B cell (primary cell): ENCODE measurements around the gene UNCX. TPM values are rescaled to one million over a fixed set of nuclear protein-coding genes. Genes with fewer than 3 reads are reported as not detected.

ENCODE experiments used
- ATAC-seq: fragments of 200-7000 bp; cut with Tn5 transposase; one replicate; pipeline ENCODE4 v1.10.0; 2021; ENCODE audit warnings: low read depth, mild to moderate bottlenecking, moderate number of reproducible peaks, moderate library complexity
- CTCF ChIA-PET: fragments of 350-600 bp; sonication (Branson Sonifier 250); formaldehyde crosslinking; loops from one replicate; lab custom pipeline; 2021; ENCODE audit warnings: antibody characterized with exemption, inconsistent platforms; lab: Charles Lee
- POLR2A ChIA-PET: fragments of 350-600 bp; sonication (Branson Sonifier 250); formaldehyde crosslinking; loops from one replicate; lab custom pipeline; 2021; ENCODE audit warnings: antibody characterized with exemption; lab: Charles Lee
- DNase-seq: peaks from one replicate; pipeline ENCODE4 v3.0.0; 2013
- H2AFZ ChIP-seq: 2 replicates; pipeline ENCODE4 v1.6.1; 2012; ENCODE audit warnings: mild to moderate bottlenecking, low read depth, low read length; ENCODE audit not compliant: insufficient read depth, poor library complexity, severe bottlenecking
- H3K27ac ChIP-seq, 2 donors: 1 replicate in 1 of 2; 2 replicates in 1 of 2; pipeline ENCODE4 v1.5.1; 2012 to 2013; ENCODE audit warnings: low read length in 2 of 2, mild to moderate bottlenecking in 2 of 2, moderate library complexity in 1 of 2
- H3K27me3 ChIP-seq, 4 experiments: fragments of 200-600 bp in 1 of 4; sonication (generic) in 1 of 4; replicated peaks in 1 of 4; 1 replicate in 2 of 4; 2 replicates in 2 of 4; pipeline versions ENCODE4 v1.6.1 to v1.7.0; 2013 to 2016; ENCODE audit warnings: low read length in 3 of 4, mild to moderate bottlenecking in 2 of 4, mixed read lengths in 1 of 4, moderate library complexity in 1 of 4; ENCODE audit not compliant: insufficient read depth in 4 of 4, control insufficient read depth in 3 of 4; ENCODE audit errors: control extremely low read depth in 1 of 4
- H3K36me3 ChIP-seq, 2 experiments: replicated peaks in 1 of 2; 1 replicate in 1 of 2; 2 replicates in 1 of 2; pipeline versions ENCODE4 v1.6.1 to v1.7.1; 2013; ENCODE audit warnings: low read length in 1 of 2; ENCODE audit not compliant: insufficient read depth in 2 of 2, control insufficient read depth in 1 of 2; ENCODE audit errors: control extremely low read depth in 1 of 2, extremely low read depth in 1 of 2
- H3K4me1 ChIP-seq, 2 donors: fragments of 200-600 bp in 1 of 2; sonication (generic) in 1 of 2; 1 replicate in 1 of 2; 2 replicates in 1 of 2; pipeline versions ENCODE4 v1.5.1 to v1.6.1; 2013 to 2017; ENCODE audit warnings: low read length in 2 of 2; ENCODE audit not compliant: control insufficient read depth in 2 of 2, insufficient read depth in 2 of 2
- H3K4me2 ChIP-seq: replicated peaks from 2 replicates; pipeline ENCODE3; 2012; ENCODE audit warnings: mild to moderate bottlenecking, low read depth, low read length; ENCODE audit not compliant: poor library complexity, severe bottlenecking
- H3K4me3 ChIP-seq, 5 experiments: fragments of 200-600 bp in 1 of 5; sonication (generic) in 1 of 5; 1 replicate in 3 of 5; 2 replicates in 2 of 5; pipeline versions ENCODE4 v1.5.1 to v1.7.0; 2011 to 2016; ENCODE audit warnings: low read length in 4 of 5, mild to moderate bottlenecking in 4 of 5, low read depth in 2 of 5, control low read depth in 1 of 5, moderate library complexity in 1 of 5; ENCODE audit not compliant: insufficient read depth in 1 of 5; ENCODE audit errors: control extremely low read depth in 1 of 5, extremely low read depth in 1 of 5
- H3K79me2 ChIP-seq: fragments of 200-600 bp; sonication (generic); one replicate; pipeline ENCODE4 v1.6.0; 2016; ENCODE audit warnings: low read length; ENCODE audit not compliant: control insufficient read depth, insufficient read depth
- H3K9ac ChIP-seq: fragments of 200-600 bp; sonication (generic); 2 replicates; pipeline ENCODE4 v1.6.1; 2017; ENCODE audit warnings: mild to moderate bottlenecking, low read length, moderate library complexity
- H3K9me3 ChIP-seq, 3 donors: one replicate each; pipeline versions ENCODE4 v1.6.1 to v1.7.1; 2013; ENCODE audit warnings: low read length in 2 of 3; ENCODE audit not compliant: control insufficient read depth in 2 of 3, insufficient read depth in 1 of 3; ENCODE audit errors: control extremely low read depth in 1 of 3
- H4K20me1 ChIP-seq: 2 replicates; pipeline ENCODE4 v1.6.0; 2012; ENCODE audit warnings: mild to moderate bottlenecking, low read length; ENCODE audit not compliant: insufficient read depth, control insufficient read depth, poor library complexity, severe bottlenecking
- H3K27ac Mint-ChIP-seq: one replicate; pipeline ENCODE4 v1.8.0; 2021; ENCODE audit warnings: mixed read lengths
- H3K27me3 Mint-ChIP-seq: one replicate; pipeline ENCODE4 v1.8.0; 2021; ENCODE audit warnings: mixed read lengths
- H3K4me1 Mint-ChIP-seq: one replicate; pipeline ENCODE4 v1.8.0; 2021; ENCODE audit warnings: mixed read lengths
- H3K4me3 Mint-ChIP-seq: one replicate; pipeline ENCODE4 v1.8.0; 2021; ENCODE audit warnings: mixed read lengths
- H3K9me3 Mint-ChIP-seq: one replicate; pipeline ENCODE4 v1.8.0; 2022; ENCODE audit warnings: mixed read lengths; ENCODE audit not compliant: insufficient read depth
- CTCF ChIP-seq: fragments of 200-600 bp; IDR thresholded peaks from one replicate; pipeline ENCODE4 v1.8.0; 2022; ENCODE audit warnings: antibody characterized with exemption, mild to moderate bottlenecking
- EZH2 ChIP-seq: IDR thresholded peaks from 2 replicates; pipeline ENCODE4 v1.6.1; 2012; ENCODE audit warnings: borderline replicate concordance, low read depth, mild to moderate bottlenecking, moderate library complexity, low read length; ENCODE audit not compliant: insufficient read depth, poor library complexity, severe bottlenecking
- WGBS: methylation state at CpG from one replicate; pipeline ENCODE4 v1.1.5; 2013; ENCODE audit warnings: missing lambda C conversion rate; ENCODE audit not compliant: insufficient coverage; 5-methylcytosine and 5-hydroxymethylcytosine counted together
- intact Hi-C: fragments of 100-400 bp; cut with micrococcal nuclease; formaldehyde crosslinking; loops from one replicate; pipeline ENCODE4 v1.10.0; 2022
- polyA plus RNA-seq: library from polyadenylated mRNA; depleted of rRNA; stranded (reverse); fragments of >200 nt; gene quantifications from 2 replicates; pipeline ENCODE4 v1.2.3, GENCODE V29; 2012
- total RNA-seq, 2 donors: library from RNA; stranded (reverse); fragments of 120-200 nt in 1 of 2; gene quantifications; 1 replicate in 1 of 2; 2 replicates in 1 of 2; pipeline versions ENCODE4 v1.2.3 to v1.2.4, GENCODE V29; 2013 to 2022

Gene UNCX
- total and polyA plus RNA-seq, 2 donors (not counting 1 experiment from before 2014, with no cell fraction given), result not detected

GRCh38 chr7:1232103-1232466 lies 587 bp upstream of the UNCX start:
- TF ChIP-seq CTCF, result no peak
- TF ChIP-seq EZH2, result peak; percentile 74
- intact Hi-C loops, result no loop called here
- Histone ChIP-seq H3K9me3 (peaks cover 0 to 63% (median 23%) of the 10 kb centered on the region in 3 donors), H3K4me3 (no peak overlapping the region), H3K79me2 (no peaks in the 10 kb centered on the region), H3K27me3 (peaks cover 0 to 74% (median 53%) of the 10 kb centered on the region in 4 experiments), H3K4me1 (peaks cover 10 to 27% of the 10 kb centered on the region in 2 donors), H4K20me1 (no peaks in the 10 kb centered on the region), H3K27ac (no peak overlapping the region), H3K9ac (no peak overlapping the region), H2AFZ (no peak overlapping the region), H3K36me3 (no peaks in the 10 kb centered on the region), H3K4me2 (no peak overlapping the region)
- CTCF ChIA-PET, result no interaction called here
- peak; percentile 34 for DNase-seq
- H3K4me3 Mint-ChIP-seq, result peak overlapping the region; percentile 53
- peak overlapping the region; percentile 75 for H3K27ac Mint-ChIP-seq
- no peaks in the 10 kb centered on the region for H3K9me3 Mint-ChIP-seq
- POLR2A ChIA-PET, result no interaction called here
- 24% methylated on average over 3 of the region's 12 CpGs for WGBS
- H3K27me3 Mint-ChIP-seq, result peaks cover 45% of the 10 kb centered on the region
- H3K4me1 Mint-ChIP-seq, result peaks cover 11% of the 10 kb centered on the region
- no peak for ATAC-seq

DNA sequence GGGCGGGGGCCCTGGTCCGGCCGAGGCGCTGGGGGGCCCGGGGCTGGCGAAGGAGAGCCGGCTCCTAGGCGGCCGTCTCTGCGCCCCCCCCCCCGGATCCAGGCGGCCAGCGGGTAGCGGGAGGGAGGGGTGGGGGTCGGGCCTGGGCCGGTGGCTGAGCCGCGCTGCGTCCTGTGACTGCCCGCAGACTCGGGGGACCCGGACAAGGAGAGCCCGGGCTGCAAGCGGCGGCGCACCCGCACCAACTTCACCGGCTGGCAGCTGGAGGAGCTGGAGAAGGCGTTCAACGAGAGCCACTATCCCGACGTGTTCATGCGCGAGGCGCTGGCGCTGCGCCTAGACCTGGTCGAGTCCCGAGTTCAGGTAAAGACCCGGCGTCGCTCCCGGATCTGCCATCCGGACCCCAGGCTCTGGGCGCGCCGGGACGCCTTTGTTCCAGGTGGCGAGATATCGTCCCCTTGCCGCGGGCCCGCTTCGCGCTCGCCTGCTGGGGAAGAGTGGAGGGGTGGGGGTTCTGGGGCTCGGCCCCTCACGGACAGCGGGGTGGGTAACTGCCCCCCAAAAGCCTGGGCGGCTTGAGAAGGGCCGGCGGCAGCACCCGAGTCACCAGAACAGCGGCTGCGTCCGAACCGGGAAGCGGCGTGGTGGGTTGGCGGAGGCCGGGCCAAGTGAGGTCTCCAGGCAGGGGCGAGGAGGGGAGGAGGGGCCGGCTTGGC lies 819 bp downstream of the UNCX start:
- Histone ChIP-seq H3K27me3 (peaks cover 0 to 73% (median 52%) of the 10 kb centered on the region in 4 experiments), H3K4me2 (no peak overlapping the region)
- H3K9me3 Mint-ChIP-seq, result no peaks in the 10 kb centered on the region

More for the DNA sequence above, 819 bp downstream of the UNCX start:
- Histone ChIP-seq H3K27ac (no peak overlapping the region), H3K4me3 (no peak overlapping the region), H3K4me1 (peaks cover 10 to 24% of the 10 kb centered on the region in 2 donors), H3K9ac (no peak overlapping the region), H3K36me3 (no peaks in the 10 kb centered on the region), H2AFZ (no peak overlapping the region), H4K20me1 (no peaks in the 10 kb centered on the region), H3K79me2 (no peaks in the 10 kb centered on the region), H3K9me3 (peaks cover 0 to 65% (median 23%) of the 10 kb centered on the region in 3 donors)
- TF ChIP-seq CTCF (no peak), EZH2 (no peak)
- H3K4me1 Mint-ChIP-seq, result peaks cover 11% of the 10 kb centered on the region
- DNase-seq (peak; percentile 31), ATAC-seq (no peak)
- peak overlapping the region; percentile 10 for H3K27ac Mint-ChIP-seq
- intact Hi-C loops, result no loop called here
- H3K4me3 Mint-ChIP-seq, result no peak overlapping the region
- H3K27me3 Mint-ChIP-seq, result peaks cover 42% of the 10 kb centered on the region
- CTCF ChIA-PET, result no interaction called here
- 12% methylated on average over 62 of the region's 73 CpGs for WGBS
- POLR2A ChIA-PET, result no interaction called here
